Stimulated activated CD8-positive, alpha-beta memory T cell treated with anti-CD3 and anti-CD28 coated beads, Interleukin-7, amount 100 ng/mL, for 48 hours (primary cell): ENCODE measurements around the gene WDTC1.

Experiments used
- DNase-seq, 2 donors: peaks; one replicate each; pipeline ENCODE4 v3.0.0-alpha.2; 2020; ENCODE audit warnings: low read depth in 1 of 2; ENCODE audit errors: extremely low read depth in 1 of 2

The WDTC1 gene

DNA sequence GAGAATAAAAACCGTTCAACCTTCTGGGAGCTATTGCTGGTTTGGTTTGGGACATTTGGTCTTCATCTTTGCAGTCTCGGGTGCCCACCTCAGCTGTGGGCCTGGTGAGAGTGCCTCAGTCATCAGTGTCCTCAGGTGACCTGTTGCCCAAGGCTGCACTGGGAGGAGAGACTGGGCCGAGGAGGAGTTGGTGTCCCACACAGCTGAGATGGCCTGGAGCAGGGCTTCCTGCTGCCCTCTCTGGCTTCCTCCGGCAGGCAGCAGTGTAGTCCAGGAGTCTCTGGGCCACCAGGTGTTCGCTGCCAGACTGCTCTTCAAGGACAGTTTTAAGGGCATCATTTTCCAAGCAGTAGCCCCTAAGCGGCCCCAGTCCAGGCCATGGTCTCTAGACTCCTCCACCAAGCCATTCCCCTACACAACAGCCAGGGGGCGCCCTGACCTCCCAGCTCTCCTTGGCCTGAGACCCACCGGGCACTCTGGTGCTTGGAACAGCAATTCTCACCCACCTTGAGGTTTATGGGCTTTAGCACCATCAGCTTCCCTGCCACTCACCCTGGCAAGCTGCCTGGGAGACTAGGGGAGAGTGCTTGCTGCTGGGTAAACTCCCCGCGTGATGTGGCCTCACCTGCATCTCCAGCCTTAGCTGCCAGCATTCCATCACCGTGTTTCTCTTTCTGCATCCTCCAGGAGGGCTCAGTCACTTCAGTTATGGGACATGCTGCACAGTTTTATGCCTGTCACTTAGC, 98.3 kb downstream of the WDTC1 start:
- DNase-seq: no peak

DNA sequence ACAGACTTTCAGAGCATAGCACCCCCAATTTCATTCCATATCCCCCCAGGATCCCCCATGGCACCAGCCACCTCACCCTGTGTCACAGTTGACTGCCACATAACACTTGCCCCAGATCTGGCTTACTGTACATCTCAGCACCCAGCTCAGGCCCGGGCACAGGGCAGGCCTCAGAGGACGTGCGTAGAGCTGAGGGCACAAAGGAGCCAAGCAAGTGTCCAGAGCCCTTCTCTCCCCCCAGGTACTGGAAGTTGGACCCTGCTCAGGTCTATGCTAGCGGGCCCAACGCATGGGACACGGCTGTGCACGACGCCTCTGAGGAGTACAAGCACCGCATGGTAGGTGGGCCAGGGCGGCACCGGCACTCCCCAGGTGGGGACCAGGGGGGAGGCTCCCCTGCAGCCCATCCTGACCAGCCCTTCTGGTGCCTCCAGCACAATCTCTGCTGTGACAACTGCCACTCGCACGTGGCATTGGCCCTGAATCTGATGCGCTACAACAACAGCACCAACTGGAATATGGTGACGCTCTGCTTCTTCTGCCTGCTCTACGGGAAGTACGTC, 99.4 kb downstream of the WDTC1 start:
- no peak for DNase-seq

- DNase-seq: no peak
Measured at GRCh38 chr1:27335506-27336422, 101.3 kb downstream of the WDTC1 start.

- no peak for DNase-seq
Measured at GRCh38 chr1:27336756-27337155, 102.3 kb downstream of the WDTC1 start.

GRCh38 chr1:27338751-27339150, 104.3 kb downstream of the WDTC1 start:
- no peak for DNase-seq

DNA sequence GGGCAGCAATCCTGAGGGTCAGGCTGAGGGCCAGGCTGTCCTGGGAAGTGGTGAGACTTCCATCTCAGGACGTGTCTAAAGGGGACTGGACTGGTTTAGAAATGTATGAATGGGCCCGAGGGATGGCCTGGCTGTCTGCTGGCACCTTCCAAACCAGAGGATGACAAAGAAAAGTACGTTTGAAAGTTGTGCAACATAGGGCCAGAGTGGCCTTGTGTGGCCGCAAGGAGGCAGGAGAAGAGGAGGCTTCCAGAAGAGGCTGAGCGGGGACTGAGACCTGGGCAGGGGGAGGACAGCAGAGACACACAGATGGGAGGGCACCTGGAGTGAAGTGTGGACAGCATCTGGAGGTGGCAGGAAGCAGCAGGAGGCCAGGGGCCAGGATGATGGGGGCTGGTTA, 104.8 kb downstream of the WDTC1 start:
- DNase-seq: no peak

DNA sequence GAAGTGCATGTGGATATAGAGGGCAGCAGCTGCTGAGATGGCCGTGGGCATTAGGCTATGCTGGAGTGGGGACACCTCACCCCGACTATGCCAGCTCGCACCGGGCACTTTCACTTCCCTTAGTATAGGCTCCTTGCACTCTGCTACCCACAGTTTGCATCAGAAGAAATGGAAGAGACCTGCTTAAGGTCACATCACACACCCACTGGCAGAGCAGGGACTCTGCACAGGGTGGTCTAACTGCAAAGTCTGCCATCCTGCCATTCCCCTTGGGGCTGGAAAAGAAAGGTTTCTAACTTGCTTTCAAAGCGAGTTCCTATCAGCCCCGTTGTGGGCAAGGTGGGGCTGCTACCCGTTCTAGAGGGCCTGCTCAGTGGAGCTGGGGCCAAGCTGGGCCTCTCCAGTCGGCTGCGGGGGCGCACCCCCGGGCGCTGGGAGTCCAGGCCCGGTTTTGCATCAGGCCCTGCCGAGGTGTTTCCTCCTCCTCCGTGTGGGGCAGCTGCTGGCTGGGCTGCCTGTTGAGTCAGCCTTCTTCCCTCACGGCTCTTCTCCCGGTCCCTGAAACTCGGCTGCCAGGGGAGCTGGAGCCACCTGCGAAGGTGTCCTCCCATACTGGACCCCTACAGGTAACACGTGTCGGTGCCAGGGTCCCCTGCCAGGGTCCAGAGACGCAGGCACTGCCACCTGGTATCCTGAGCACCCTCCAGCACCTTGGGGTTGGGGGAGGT, 107.3 kb downstream of the WDTC1 start, which contains the start of gene SYTL1:
Gene SYTL1, plus strand, starts transcription at position 498 of the 728 bp plus-strand sequence. CDS start 3,313 bp downstream, outside the sequence.
- peak in 1 of 2 donors; percentile 56 for DNase-seq

DNA sequence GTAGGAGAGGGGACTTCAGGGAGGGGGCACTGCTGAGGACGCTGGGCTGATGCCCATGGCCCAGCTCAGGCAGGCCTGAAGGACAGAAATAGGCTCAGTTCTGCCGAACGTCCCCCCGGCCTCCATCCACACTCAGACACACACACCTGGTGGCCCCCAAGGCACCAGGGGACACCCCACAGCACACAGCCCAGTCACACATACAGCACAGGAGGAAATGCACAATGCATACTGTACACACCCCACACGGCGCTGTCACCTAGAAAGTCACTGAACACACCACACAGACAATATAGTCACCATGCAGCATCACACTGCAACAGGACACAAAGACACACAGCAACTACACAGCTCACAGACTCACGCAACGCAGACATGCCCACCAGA, 108.0 kb downstream of the WDTC1 start:
- no peak for DNase-seq

DNA sequence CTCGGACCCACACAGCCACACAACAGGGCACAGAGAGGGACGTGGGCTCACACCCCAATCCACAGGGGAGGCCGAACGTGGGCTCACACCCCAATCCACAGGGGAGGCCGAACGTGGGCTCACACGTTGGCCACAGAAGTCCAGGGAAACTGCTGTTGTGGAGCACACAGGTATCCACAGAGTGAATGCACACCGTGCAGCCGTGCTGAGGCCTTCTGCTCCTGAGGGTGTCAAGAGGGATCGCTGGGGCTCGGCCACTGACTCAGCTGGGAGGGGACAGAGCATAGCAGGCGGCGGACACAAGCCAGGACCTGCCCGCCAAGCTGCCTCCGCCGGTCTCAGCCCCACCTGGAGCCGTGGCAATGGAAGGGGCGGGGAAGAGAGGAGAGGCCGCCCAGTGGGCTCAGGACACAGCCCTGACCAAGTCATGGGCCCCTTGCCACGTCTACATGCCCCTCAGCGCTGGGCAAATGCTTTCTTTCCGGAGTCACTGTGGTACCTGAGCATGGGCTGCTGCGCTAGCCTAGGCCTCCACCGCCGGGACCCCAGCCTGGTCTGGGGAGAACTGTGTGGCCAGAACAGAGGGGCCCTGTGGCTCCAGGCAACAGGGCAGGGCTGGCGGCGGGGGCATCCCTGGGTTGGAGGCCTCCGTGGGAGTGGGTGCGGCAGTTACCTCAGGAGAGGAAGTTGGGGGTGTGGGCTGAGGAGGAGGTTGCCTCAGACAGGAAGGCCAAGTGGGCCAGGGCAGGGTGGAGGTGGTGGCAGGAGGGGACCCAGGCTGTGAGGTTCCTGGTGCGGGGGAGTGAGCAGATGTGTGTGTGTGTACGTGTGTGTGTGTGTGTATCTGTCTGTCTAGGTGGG, 108.6 kb downstream of the WDTC1 start:
- DNase-seq: no peak

DNA sequence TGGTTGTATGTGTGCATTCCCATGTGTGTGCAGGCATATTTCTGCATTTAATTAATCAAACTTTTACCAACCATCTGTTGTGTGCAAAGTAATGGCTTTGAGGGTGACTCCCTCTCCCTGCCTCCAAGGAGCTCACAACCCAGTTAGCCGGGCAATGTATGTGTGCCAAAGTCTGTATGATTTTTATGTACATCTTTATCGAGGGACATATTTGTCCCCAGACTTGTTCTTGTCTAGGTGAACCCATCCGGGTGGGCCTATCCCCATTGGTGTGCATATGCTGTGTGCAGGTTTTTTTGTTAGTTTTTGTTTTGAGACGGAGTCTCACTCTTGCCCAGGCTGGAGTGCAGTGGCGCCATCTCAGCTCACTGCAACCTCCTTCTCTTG, 109.2 kb downstream of the WDTC1 start:
- DNase-seq: no peak

GRCh38 chr1:27345272-27345671, 110.8 kb downstream of the WDTC1 start:
- DNase-seq: no peak

GRCh38 chr1:27346357-27346756, 111.9 kb downstream of the WDTC1 start:
- DNase-seq: no peak

- no peak for DNase-seq
Measured at GRCh38 chr1:27346991-27347624, 112.7 kb downstream of the WDTC1 start.

- no peak for DNase-seq
Measured at GRCh38 chr1:27348861-27349783, 114.7 kb downstream of the WDTC1 start.

GRCh38 chr1:27349784-27350662, 115.6 kb downstream of the WDTC1 start:
- no peak for DNase-seq

GRCh38 chr1:27350663-27351540, 116.5 kb downstream of the WDTC1 start:
- DNase-seq: no peak
